Activated CD8-positive, alpha-beta T cell treated with anti-CD3 and anti-CD28 coated beads for 36 hours (primary cell): ENCODE results near the gene PTGER2. TPM values are rescaled to one million over a fixed set of nuclear protein-coding genes. Genes with fewer than 3 reads are reported as not detected.

Experiments used
- ATAC-seq: fragments of 200-7000 bp; cut with Tn5 transposase; one replicate; pipeline ENCODE4 v1.10.0; 2021; ENCODE audit warnings: mild to moderate bottlenecking, moderate library complexity
- CTCF ChIA-PET: fragments of 350-600 bp; sonication (Branson Sonifier 250); formaldehyde crosslinking; loops from one replicate; lab custom pipeline; 2021; ENCODE audit warnings: antibody characterized with exemption; lab: Charles Lee
- POLR2A ChIA-PET: fragments of 350-600 bp; sonication (Branson Sonifier 250); formaldehyde crosslinking; loops from one replicate; lab custom pipeline; 2021; ENCODE audit warnings: antibody characterized with exemption; lab: Charles Lee
- DNase-seq: peaks from one replicate; pipeline ENCODE4 v3.0.0-alpha.2; 2020
- H3K27ac Mint-ChIP-seq: one replicate; pipeline ENCODE4 v1.8.0; 2021; ENCODE audit warnings: mild to moderate bottlenecking, mixed read lengths
- H3K27me3 Mint-ChIP-seq: one replicate; pipeline ENCODE4 v1.8.0; 2021; ENCODE audit warnings: mixed read lengths
- H3K36me3 Mint-ChIP-seq: one replicate; pipeline ENCODE4 v1.8.0; 2021; ENCODE audit warnings: low read depth, mixed read lengths
- H3K4me1 Mint-ChIP-seq: one replicate; pipeline ENCODE4 v1.8.0; 2021; ENCODE audit warnings: low read depth, mixed read lengths
- H3K4me3 Mint-ChIP-seq: one replicate; pipeline ENCODE4 v1.8.0; 2021; ENCODE audit warnings: mild to moderate bottlenecking, moderate library complexity, mixed read lengths
- H3K9me3 Mint-ChIP-seq: one replicate; pipeline ENCODE4 v1.8.0; 2021; ENCODE audit warnings: mixed read lengths
- CTCF ChIP-seq: fragments of 200-600 bp; IDR thresholded peaks from one replicate; pipeline ENCODE4 v1.8.0; 2022; ENCODE audit warnings: antibody characterized with exemption, mild to moderate bottlenecking
- intact Hi-C: fragments of 100-400 bp; cut with micrococcal nuclease; formaldehyde crosslinking; loops from one replicate; pipeline ENCODE4 v1.10.0; 2022
- total RNA-seq, 2 experiments: library from RNA; stranded (reverse); gene quantifications; one replicate each; pipeline ENCODE4 v1.2.3, GENCODE V29; 2021

The PTGER2 gene
- total RNA-seq, 2 experiments from 2014 or later, result 19.5 to 19.9 TPM

- peaks cover 61% of the 10 kb centered on the region for H3K4me1 Mint-ChIP-seq
- TF ChIP-seq CTCF, result no peak
- H3K4me3 Mint-ChIP-seq, result no peak overlapping the region
- ChIA-PET CTCF (interaction anchor here (1.2 to 1.3 kb wide), 5 partner anchors 31 to 204 kb away, joined by 3 to 4 read pairs (median 4); no protein-coding TSS in a partner anchor), POLR2A (interaction anchor here (0.8 to 2.7 kb wide), 6 partner anchors 16 to 75 kb away, joined by 3 to 16 read pairs (median 4); partner anchors contain the start of gene PTGER2)
- no peaks in the 10 kb centered on the region for H3K9me3 Mint-ChIP-seq
- H3K36me3 Mint-ChIP-seq, result peaks cover 4% of the 10 kb centered on the region
- H3K27me3 Mint-ChIP-seq, result peaks cover 1% of the 10 kb centered on the region
- H3K27ac Mint-ChIP-seq, result peak overlapping the region; percentile 96
- ATAC-seq (no peak), DNase-seq (no peak)
- intact Hi-C loops, result loop anchor here (5.0 kb wide), 2 partner anchors 33 to 52 kb away; no protein-coding TSS in a partner anchor
Measured at GRCh38 chr14:52350445-52350844, 36.3 kb downstream of the PTGER2 start.

DNA sequence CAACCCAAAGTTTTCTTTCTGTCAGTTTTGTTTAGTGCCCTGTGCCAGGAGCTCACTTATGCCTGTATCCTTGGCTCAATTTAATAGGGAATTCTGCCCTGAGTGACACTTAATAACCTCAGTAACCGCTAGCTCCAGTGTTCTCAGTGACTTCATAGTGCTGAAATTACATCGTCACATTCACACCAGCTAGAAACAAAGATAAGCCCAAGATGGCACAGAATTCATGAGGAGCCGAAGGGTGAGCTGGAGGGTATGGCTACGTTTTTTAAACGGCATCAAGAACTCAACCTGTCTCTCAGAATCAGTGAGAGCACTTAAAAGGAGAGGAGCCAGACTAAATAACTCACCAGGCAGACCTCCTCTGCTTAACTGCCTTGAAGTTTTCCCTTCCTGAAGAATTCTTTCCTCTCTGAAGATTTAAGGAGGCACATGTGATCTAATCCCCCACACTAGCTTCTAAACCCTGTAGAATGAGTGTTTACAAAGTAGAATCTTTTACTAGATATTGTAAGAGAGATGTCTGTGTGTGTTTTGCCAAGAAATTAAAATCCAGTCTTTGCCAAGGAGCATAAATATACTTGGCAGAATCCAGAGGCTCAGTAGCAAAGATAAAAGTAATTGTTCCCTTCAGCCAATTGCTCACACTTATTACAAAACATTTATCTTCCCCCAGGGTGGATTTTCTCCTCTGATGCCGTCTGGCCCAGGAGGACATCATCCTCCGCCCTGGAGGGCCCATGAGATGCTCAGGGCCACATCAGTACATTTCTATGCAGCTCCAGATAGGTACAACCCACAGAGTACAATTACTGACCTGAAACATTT, 37.3 kb downstream of the PTGER2 start:
- ChIA-PET POLR2A (interaction anchor here (0.9 to 2.7 kb wide), 8 partner anchors 17 to 56 kb away, joined by 3 to 16 read pairs (median 4); partner anchors contain the start of gene PTGER2), CTCF (interaction anchor here (0.7 to 1.2 kb wide), 5 partner anchors 26 to 203 kb away, joined by 3 to 4 read pairs (median 3); no protein-coding TSS in a partner anchor)
- Mint-ChIP-seq H3K4me1 (peaks cover 68% of the 10 kb centered on the region), H3K9me3 (no peaks in the 10 kb centered on the region), H3K27ac (peak overlapping the region; percentile 96), H3K36me3 (peaks cover 4% of the 10 kb centered on the region), H3K27me3 (peaks cover 1% of the 10 kb centered on the region), H3K4me3 (peak overlapping the region; percentile 59)
- ATAC-seq (peak; percentile 75), DNase-seq (peak; percentile 47)
- intact Hi-C loops, result loop anchor here (5.0 kb wide), 2 partner anchors 34 to 51 kb away; no protein-coding TSS in a partner anchor
- TF ChIP-seq CTCF, result no peak

- Mint-ChIP-seq H3K36me3 (peaks cover 4% of the 10 kb centered on the region), H3K9me3 (no peaks in the 10 kb centered on the region), H3K27ac (peak overlapping the region; percentile 96), H3K27me3 (peaks cover 1% of the 10 kb centered on the region), H3K4me1 (peaks cover 68% of the 10 kb centered on the region), H3K4me3 (peak overlapping the region; percentile 59)
- DNase-seq (peak; percentile 78), ATAC-seq (peak; percentile 93)
- POLR2A ChIA-PET, result interaction anchor here (0.8 to 2.7 kb wide), 8 partner anchors 18 to 57 kb away, joined by 3 to 16 read pairs (median 4); partner anchors contain the start of gene PTGER2
- TF ChIP-seq CTCF, result no peak
- CTCF ChIA-PET, result interaction anchor here (0.7 to 1.1 kb wide), 2 partner anchors 26 to 49 kb away, joined by 3 to 4 read pairs; no protein-coding TSS in a partner anchor
- intact Hi-C loops, result loop anchor here (5.0 kb wide), 2 partner anchors 35 to 50 kb away; no protein-coding TSS in a partner anchor
Measured at GRCh38 chr14:52352061-52352491, 38.0 kb downstream of the PTGER2 start.

DNA sequence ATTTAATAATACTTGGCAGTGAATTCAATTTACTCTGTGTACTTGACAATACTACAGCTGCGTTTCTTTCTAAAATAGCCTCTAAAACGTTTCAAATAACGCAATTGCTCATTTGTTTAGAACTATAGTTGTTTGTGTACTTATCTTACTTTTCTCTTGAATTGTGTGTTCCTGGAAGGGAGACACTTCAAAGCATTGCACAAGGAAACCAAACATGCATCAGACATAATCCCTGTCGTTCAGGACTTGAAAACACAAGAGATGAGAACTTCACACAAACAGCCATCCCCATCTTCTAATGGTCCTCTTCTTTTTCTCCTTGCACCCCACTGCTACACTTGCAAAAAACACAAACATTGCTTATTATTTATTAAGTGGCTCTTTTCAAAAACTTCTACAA, 38.5 kb downstream of the PTGER2 start:
- ChIA-PET POLR2A (interaction anchor here (0.8 to 2.7 kb wide), 6 partner anchors 8 to 51 kb away, joined by 3 to 16 read pairs (median 4); partner anchors contain the start of gene PTGER2), CTCF (interaction anchor here (0.7 kb wide), 1 partner anchor 49 kb away, joined by 4 read pairs; no protein-coding TSS in a partner anchor)
- Mint-ChIP-seq H3K27me3 (peaks cover 1% of the 10 kb centered on the region), H3K27ac (peak overlapping the region; percentile 96), H3K4me1 (peaks cover 68% of the 10 kb centered on the region), H3K4me3 (peak overlapping the region; percentile 59), H3K9me3 (no peaks in the 10 kb centered on the region), H3K36me3 (peaks cover 4% of the 10 kb centered on the region)
- peak; percentile 42 for ATAC-seq
- intact Hi-C loops, result loop anchor here (5.0 kb wide), 2 partner anchors 35 to 50 kb away; no protein-coding TSS in a partner anchor
- no peak for DNase-seq
- no peak for TF ChIP-seq CTCF
